ENCODE results near the gene MFSD12. TPM values are rescaled to one million over a fixed set of nuclear protein-coding genes. Genes with fewer than 3 reads are reported as not detected.

The MFSD12 gene
- total RNA-seq, 1 experiment from 2014 or later: 60.6 TPM

DNA sequence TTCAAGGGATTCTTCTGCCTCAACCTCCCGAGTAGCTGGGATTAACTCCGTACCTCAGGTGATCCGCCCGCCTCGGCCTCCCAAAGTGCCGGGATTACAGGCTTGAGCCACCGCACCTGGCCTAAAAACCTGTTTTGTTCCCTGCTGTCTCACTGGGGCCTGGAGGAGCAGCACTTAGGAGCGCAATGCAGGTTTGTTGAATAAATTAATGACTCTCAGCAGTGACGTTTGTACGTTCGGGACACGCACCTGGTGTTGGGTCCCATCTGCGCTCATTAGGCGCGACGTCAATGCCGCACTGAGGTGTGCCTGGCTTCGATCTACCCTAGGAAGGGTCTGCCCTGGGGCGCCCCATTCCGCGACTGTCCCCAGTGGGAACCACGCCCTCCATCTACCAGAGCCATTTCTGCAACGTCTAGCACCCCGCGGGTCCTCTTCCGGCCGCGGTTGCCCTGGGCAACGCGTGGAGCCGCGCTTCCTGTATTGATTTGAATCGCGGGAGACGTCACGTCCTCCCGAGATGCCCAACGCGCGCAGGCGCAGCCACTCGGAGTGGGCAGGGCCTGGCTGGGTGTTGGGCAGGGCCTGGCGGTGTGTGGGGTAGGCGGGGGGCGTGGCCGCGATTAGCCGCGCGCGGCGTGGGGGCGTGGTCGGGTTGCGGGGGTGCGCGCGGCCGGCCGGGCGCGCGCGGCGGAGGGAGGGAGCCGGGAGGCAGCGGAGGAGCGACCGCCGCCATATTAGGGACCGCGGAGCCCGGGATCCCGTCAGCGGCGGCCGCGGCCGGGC, 51.6 kb downstream of the MFSD12 start, which contains the start of gene FZR1:
FZR1 (plus strand) TSS at position 714 of the 786 bp plus-strand sequence. CDS start 16,679 bp downstream, outside the sequence.
- H3K4me1 ChIP-seq: no peaks in the 10 kb centered on the region; the same call in 1 of the 2 replicates
- Mint-ChIP-seq H3K27ac (ENCODE audit: unreplicated experiment) (peak within 1 kb of the TSS; percentile 94), H3K27me3 (ENCODE audit: insufficient read depth, unreplicated experiment) (no peaks in the 10 kb centered on the region), H3K4me1 (ENCODE audit: low read depth, unreplicated experiment) (peaks cover 4% of the 10 kb centered on the region), H3K9me3 (ENCODE audit: unreplicated experiment) (no peaks in the 10 kb centered on the region), H3K4me3 (ENCODE audit: unreplicated experiment) (peak within 1 kb of the TSS; percentile 80), H3K36me3 (ENCODE audit: insufficient read depth, unreplicated experiment) (peaks cover 32% of the 10 kb centered on the region)
- H3K27me3 ChIP-seq (replicated peaks; ENCODE audit: control insufficient read depth, insufficient read depth, low read length): no peaks in the 10 kb centered on the region
- peaks cover 1% of the 10 kb centered on the region; the same call in 1 of the 2 replicates for H3K36me3 ChIP-seq (ENCODE audit: control insufficient read depth, insufficient read depth, low read length)
- H3K9me3 ChIP-seq: no peaks in the 10 kb centered on the region
- peak; percentile 99 for DNase-seq
- TF ChIP-seq, protein P1, sequence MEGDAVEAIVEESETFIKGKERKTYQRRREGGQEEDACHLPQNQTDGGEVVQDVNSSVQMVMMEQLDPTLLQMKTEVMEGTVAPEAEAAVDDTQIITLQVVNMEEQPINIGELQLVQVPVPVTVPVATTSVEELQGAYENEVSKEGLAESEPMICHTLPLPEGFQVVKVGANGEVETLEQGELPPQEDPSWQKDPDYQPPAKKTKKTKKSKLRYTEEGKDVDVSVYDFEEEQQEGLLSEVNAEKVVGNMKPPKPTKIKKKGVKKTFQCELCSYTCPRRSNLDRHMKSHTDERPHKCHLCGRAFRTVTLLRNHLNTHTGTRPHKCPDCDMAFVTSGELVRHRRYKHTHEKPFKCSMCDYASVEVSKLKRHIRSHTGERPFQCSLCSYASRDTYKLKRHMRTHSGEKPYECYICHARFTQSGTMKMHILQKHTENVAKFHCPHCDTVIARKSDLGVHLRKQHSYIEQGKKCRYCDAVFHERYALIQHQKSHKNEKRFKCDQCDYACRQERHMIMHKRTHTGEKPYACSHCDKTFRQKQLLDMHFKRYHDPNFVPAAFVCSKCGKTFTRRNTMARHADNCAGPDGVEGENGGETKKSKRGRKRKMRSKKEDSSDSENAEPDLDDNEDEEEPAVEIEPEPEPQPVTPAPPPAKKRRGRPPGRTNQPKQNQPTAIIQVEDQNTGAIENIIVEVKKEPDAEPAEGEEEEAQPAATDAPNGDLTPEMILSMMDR (IDR thresholded peaks at IDR 0.05; ENCODE audit: insufficient read depth in 1 of 2, low read depth in 1 of 2, low read length in 1 of 2, severe bottlenecking in 1 of 2, unreplicated experiment in 1 of 2): no peak
- CTCF ChIA-PET: interaction anchor here (0.5 to 1.4 kb wide), 2 partner anchors 20 to 323 kb away, joined by 4 to 5 read pairs; no protein-coding TSS in a partner anchor
- intact Hi-C loops (cut with micrococcal nuclease; ENCODE audit: unreplicated experiment): loop anchor here (1.0 kb wide), 1 partner anchor 8 kb away; no protein-coding TSS in a partner anchor
- TSS peak; percentile 76 for BruUV-seq (replicated peaks)
- peak within 1 kb of the TSS; percentile 61 for H3K4me3 ChIP-seq (ENCODE audit: low read depth, low read length)
- POLR2A ChIA-PET: no interaction called here

DNA sequence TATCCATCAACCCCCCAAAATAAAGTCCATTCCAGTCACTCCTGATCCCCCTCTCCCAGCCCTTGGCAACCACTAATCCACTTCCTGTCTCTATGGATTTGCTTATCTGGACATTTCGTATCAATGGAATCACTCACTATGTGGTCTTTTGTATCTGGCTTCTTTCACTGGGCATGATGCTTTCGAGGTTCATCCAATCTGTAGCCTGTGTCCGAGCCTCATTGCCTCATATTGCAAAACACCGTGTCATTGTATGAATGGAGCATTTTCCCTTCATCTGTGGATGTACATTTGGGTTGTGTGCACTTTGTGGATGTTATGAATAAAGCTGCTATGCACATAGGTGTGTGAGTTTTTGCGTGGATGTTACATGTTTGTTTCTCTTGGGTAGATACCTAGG, 52.7 kb downstream of the MFSD12 start:
- Histone ChIP-seq H3K36me3 (ENCODE audit: control insufficient read depth, insufficient read depth, low read length) (peaks cover 1% of the 10 kb centered on the region; the same call in 1 of the 2 replicates), H3K4me1 (no peaks in the 10 kb centered on the region; the same call in 1 of the 2 replicates), H3K4me3 (ENCODE audit: low read depth, low read length) (no peak overlapping the region; the same call in 1 of the 2 replicates), H3K27me3 (replicated peaks; ENCODE audit: control insufficient read depth, insufficient read depth, low read length) (no peaks in the 10 kb centered on the region), H3K9me3 (no peaks in the 10 kb centered on the region)
- TF ChIP-seq, protein P1 (IDR thresholded peaks at IDR 0.05; ENCODE audit: insufficient read depth in 1 of 2, low read depth in 1 of 2, low read length in 1 of 2, severe bottlenecking in 1 of 2, unreplicated experiment in 1 of 2): no peak
- Mint-ChIP-seq H3K4me3 (ENCODE audit: unreplicated experiment) (peak overlapping the region; percentile 80), H3K27ac (ENCODE audit: unreplicated experiment) (peak overlapping the region; percentile 94), H3K9me3 (ENCODE audit: unreplicated experiment) (no peaks in the 10 kb centered on the region), H3K27me3 (ENCODE audit: insufficient read depth, unreplicated experiment) (no peaks in the 10 kb centered on the region), H3K36me3 (ENCODE audit: insufficient read depth, unreplicated experiment) (peaks cover 35% of the 10 kb centered on the region), H3K4me1 (ENCODE audit: low read depth, unreplicated experiment) (peaks cover 6% of the 10 kb centered on the region)
- BruUV-seq (replicated peaks): no TSS peak
- CTCF ChIA-PET: interaction anchor here (0.5 kb wide), 1 partner anchor 322 kb away, joined by 4 read pairs; no protein-coding TSS in a partner anchor
- POLR2A ChIA-PET: no interaction called here
- intact Hi-C loops (cut with micrococcal nuclease; ENCODE audit: unreplicated experiment): loop anchor here (1.0 kb wide), 1 partner anchor 7 kb away; no protein-coding TSS in a partner anchor
- DNase-seq: no peak

DNA sequence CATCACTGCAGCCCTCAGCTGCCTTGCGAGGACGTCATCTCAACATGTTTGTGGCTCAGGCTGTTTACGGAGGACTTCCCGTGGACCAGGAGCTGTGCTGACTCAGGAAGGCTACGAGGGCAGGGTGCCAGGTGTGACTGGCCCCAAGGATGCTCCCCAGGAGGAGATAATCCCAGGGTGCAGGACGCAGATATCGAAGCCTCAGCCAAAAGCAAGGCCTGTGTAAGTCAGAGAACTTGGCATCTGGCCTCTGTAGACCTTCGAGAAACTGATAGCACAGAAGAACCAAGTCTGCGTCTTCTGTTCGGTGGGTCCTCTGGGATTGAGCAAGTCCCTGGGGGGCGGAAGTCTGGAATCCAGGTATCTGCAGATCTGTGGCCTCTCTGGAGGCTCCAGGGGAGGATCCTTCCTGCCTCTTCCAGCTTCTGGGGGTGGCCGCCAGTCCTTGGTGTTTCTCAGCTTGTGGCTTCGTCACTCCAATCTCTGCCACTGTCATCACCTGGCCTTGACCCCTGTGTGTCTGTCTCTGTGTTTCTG, 54.3 kb downstream of the MFSD12 start:
- Mint-ChIP-seq H3K27me3 (ENCODE audit: insufficient read depth, unreplicated experiment) (no peaks in the 10 kb centered on the region), H3K36me3 (ENCODE audit: insufficient read depth, unreplicated experiment) (peaks cover 29% of the 10 kb centered on the region), H3K4me1 (ENCODE audit: low read depth, unreplicated experiment) (peaks cover 7% of the 10 kb centered on the region), H3K4me3 (ENCODE audit: unreplicated experiment) (no peak overlapping the region), H3K27ac (ENCODE audit: unreplicated experiment) (no peak overlapping the region), H3K9me3 (ENCODE audit: unreplicated experiment) (no peaks in the 10 kb centered on the region)
- no peaks in the 10 kb centered on the region for H3K36me3 ChIP-seq (ENCODE audit: control insufficient read depth, insufficient read depth, low read length)
- intact Hi-C loops (cut with micrococcal nuclease; ENCODE audit: unreplicated experiment): no loop called here
- peaks cover 4% of the 10 kb centered on the region; the same call in 1 of the 2 replicates for H3K4me1 ChIP-seq
- no peak overlapping the region for H3K4me3 ChIP-seq (ENCODE audit: low read depth, low read length)
- POLR2A ChIA-PET: no interaction called here
- no peaks in the 10 kb centered on the region for H3K27me3 ChIP-seq (replicated peaks; ENCODE audit: control insufficient read depth, insufficient read depth, low read length)
- no peaks in the 10 kb centered on the region for H3K9me3 ChIP-seq
- no peak for DNase-seq
- CTCF ChIA-PET: no interaction called here
- BruUV-seq (replicated peaks): no TSS peak
- TF ChIP-seq, protein P1 (IDR thresholded peaks at IDR 0.05; ENCODE audit: insufficient read depth in 1 of 2, low read depth in 1 of 2, low read length in 1 of 2, severe bottlenecking in 1 of 2, unreplicated experiment in 1 of 2): no peak
